Measurements from ENCODE around the gene PTN.

Gene PTN, protein sequence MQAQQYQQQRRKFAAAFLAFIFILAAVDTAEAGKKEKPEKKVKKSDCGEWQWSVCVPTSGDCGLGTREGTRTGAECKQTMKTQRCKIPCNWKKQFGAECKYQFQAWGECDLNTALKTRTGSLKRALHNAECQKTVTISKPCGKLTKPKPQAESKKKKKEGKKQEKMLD

DNA sequence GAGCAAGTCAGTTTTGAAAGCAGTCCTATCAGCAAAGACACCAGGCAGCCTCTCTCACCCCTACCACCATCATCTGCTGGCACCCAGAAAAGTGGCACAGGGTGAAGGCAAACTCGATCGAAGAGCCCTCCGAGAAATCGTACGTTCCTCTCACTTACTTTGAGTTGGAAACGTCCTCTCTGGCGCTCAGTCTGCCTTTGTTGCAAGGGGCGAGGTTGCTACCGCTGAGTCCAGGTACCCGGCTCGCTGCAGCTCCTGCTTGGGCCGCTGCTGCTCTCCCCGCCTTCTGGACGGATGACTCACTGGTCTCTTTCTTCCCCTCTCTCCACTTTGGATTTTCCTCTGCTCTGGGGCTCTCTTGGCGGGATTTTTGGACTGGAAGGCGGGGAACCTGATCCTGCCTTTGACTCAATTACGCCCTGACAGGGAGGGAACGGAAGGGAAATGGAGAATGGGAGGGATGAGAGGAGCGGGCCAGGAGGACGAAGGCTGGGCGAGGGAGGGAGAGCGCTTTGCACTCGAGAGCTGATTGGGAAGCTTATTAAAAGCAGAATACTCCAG lies at the start of gene PTN:
PTN (minus strand) TSS at position 453 of the 561 bp plus-strand sequence. CDS start 88,760 bp downstream, outside the sequence.
- DNase-seq, result no peak

DNA sequence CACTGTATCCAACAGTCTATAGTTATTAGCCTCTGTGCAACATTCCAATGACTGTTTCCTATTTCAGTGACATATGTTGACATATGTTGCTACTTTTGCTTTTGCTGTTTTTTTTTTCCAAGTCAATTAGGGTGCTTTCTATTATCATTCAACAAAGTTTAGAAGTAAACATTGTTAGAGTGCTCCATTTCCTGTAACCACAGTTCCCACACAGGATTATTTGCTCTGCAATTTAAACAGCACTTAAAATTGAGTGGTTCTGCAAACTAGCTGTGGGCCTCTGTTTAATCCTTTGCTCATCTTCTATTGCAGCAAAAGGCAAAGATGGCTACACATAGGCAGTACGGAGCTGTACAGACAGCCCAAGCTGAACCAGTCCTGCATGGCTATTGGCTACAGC lies 46.5 kb upstream of the PTN start:
- DNase-seq, result no peak

DNA sequence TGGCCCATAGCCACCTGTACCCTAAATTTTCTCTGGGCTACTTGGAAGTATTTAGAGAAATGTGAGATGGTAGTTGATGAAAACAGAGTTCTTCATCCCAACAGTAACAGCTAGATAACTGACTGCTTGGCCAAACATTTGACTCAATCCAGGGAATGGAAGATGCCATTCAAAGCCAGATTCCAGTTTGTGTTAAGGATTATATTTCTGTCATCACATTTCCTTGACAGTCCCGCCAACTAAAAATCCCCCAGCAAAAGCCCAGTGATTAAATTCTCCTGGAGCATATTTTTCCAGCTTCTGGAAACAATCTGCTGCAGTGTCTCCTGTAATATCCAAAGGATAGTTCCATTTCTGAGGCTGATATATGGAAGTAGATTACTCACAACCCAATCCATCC lies 45.4 kb upstream of the PTN start:
- DNase-seq, result no peak

DNA sequence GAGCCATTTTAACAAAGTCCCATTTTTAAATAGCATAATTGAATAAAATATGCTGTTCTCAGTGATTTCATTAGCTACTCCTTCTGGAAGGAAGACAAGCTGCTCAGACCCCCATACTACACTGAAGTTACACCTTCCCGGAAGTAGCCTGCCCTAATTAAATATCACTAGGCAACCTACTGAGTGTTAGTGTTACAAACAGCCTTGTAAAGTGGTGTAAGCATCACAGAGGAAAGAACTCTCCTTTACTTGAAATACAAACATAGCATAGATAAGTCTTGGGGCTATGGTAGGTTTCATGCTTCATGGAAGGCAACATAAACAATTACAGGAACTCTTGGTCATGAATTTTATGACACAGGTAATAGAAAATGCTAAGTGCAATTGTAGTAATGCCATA lies 43.4 kb upstream of the PTN start:
- no peak for DNase-seq

DNA sequence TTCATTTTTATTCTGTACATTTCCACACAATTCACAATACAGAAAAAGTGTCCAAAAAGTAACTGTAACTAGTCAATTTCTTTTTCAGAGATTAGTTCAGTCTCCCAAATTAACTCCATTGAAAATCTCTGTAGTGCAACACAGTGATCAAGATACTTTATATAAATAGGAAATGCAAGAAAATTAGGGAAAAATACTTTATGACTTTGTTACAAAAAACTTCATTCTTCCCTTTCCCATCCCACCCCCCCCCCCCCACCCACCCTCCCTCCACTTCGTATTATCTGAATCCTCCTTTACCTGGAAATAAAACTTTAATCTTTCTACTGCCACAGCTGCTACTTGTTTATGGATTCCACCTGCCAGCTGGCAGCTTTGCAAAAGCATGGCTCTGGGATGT lies 37.5 kb upstream of the PTN start:
- DNase-seq, result no peak

DNA sequence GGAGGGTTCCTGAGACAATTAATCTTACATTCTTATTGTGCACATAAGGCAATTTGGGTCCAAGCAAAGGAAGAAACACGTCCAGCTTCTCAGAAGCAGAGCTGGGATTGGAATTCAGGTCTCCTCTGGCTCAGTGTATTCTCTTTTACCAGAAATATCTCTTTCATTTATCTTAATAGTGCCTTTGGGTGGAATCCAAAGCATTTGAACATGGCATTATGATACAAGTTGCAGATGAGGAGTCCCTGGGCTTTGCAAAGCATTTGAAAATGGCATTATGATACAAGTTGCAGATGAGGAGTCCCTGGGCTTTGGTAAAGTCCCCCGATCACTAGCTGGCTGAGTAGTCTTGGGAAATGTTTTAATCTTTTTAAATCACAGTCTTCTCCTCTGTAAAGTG lies 30.0 kb upstream of the PTN start:
- no peak for DNase-seq

DNA sequence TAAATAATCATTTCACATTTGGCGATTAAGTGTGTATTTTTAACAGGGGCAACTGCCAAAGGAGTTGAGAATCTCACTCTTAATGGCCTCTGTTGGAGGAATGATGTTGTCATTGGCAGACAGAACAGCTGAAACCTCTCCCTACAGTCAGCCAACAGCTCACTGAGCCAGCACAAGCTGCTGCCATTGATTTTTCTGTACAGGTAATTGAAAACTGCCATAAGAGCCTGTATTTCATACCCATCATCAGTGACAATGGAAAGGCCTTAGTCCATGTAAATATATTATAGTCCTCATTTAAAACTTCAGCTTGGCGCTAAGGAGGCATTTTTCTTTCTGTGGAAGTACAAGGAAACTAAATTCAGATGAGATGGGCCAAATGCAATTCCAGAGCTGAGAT lies 28.1 kb upstream of the PTN start:
- DNase-seq, result no peak

DNA sequence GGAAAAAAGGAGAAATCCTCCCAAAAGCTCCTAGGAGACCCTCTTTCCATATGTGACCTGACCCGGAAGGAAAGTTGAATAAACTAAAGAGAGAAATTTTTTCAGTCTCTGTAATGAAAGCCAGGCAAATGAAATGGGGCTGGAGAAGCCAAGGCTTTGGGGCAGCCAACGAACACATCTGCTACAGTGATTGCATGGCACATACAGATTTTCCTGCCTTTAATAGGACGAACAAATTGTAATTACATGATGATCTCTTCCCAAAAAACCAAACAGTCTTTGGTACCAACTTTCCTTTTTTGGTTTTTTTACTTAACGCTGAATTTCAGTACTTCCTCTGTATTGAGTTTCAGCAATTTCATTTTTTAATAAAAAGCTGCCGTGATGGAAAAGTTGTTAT lies 23.5 kb upstream of the PTN start:
- no peak for DNase-seq

DNA sequence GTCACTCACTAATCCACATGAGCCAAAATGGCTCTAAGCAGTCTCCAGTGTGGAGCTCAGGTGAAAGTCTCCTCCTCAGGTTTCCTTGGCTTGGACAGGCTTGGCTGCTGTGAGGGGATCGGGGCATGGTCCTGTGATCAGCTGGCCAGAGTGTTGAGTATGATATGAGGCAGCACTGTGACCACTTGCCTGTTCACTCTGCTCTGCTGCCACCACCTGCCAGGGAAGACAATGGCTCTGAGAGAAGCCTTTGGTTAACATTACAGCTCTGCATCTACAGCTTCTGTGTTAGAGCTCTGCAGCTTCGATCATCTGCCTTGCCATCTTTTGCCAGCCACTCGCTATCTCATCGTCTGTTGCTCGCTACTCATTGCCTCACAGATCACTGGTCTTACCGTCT lies 20.1 kb upstream of the PTN start:
- DNase-seq, result no peak

DNA sequence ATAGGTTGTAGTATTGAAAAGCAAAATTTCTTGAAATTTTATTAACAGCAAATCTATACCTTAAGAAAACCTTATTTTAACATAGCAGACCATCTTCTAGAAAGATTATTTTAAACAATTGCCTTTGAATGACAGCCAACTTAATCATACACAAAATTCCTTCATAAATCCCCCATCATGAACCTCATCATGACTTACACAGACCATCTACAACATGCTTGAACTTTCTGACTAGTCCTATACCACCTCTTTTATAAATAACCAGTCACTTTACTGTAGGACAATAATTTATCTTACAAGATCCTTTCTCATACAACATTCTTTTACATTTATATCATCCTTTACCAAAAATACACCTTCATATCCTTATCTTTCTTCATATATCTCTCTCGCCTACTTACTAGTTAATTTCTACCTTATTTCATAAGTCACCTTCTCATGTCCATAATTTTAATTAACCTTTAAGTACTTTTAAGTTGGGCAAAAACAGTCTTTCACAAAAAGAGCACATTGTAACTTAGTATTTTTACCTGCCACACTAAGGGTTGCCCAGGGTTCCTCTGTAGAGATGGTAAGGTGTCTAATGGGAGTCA lies 16.6 kb upstream of the PTN start:
- DNase-seq, result no peak

DNA sequence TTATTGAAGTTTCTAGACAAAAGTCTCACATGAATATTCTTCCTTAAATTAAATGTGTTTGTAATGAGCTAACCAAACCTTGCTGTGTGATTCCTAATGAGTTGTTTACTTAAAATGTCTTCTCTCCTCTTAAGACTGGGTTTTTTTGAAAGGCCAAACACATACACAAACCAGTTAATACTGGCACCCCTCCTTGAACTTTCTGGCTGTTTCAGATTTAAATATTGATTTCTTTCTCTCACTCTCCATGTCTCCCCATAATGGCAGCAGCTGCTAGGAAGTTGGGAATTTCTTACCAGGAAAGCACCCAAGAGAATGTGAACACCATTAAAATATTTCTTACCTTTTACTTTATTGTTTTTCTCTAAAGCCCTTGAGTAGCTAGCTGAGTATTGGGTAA lies 11.4 kb upstream of the PTN start:
- no peak for DNase-seq

DNA sequence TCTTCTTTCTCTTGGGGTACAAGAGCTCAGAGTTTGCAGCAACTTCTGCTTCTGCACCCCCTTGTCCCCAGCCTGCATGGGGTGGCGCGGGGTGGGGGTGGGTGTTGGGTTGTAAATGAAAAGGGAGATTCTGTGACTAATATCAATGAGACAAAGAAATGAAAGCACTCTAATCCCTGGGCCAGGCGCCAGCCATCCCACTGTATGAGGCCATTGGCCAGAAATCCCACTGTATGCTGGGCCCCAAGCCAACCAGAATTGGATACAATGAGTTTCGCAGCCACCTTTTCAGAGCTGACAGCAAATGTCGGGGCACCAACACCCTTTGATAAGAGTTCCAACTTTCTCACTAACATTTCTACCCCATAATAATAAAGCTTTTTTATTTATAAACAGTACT lies 10.9 kb upstream of the PTN start:
- no peak for DNase-seq

DNA sequence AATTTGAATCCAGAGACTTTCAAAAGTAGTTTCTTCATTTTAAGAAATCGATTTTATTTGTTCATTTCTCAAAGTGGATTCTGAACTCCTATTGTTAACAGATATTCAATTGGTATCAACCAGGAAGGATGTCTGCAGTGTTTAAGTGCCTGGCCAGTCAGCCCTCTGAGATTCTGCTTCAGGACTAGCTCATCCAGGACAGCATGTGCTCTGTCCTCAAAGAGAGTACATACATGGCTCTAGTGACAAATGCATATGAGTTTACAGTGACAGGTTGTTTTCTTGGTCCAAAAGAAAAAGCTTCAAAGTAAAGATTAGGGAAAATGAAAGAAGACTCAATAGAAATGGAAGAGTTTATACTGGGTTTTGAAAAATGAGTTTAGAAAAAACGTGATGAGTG lies 8.4 kb upstream of the PTN start:
- DNase-seq, result no peak

DNA sequence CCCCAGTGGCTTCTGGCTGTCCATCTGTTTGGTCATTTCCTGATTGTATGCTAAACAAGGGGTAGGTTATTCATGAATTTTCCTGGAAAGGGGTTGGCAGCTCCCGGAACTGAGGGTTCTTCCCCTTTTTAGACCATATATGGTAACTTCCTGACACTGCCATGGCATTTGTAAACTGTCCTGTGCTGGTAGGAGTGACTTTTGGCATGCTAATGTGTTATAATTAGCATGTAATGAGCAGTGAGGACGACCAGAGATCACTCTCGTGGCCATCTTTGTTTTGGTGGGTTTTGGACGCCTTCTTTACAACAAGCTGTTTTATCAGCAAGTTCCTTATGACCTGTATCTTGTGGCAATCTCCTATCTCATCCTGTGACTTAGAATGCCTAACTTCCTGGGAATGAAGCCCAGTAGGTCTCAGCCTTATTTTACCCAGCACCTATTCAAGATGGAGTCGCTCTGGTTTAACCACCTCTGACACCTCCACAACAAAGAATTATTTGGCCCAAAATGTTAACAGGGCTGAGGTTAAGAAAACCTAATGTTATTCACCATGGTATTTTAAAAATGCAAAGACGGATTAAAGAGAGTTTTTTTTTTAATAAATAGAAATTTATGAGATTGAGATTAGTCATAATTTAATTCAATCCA lies 2.4 kb upstream of the PTN start:
- no peak for DNase-seq

DNA sequence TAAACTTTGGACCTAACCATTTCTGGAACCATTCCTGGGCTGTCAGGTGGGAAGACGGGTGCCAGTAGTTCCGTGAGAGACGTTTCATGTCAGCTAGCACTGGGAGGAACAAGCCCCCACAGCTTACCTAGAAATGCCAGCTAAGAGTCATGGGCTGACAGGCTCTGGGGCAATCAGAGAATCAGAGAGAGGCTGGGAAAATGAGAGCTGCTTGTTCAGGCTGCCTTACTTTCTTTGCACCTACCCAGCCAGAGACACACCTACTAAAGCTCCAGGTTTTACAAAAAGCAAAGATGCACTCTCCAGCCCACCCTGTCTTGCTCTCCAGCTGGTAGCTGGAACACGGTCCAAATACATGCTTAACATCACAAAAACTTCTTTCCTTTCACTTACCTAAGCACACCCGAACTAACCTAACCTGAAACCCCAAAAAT lies 688 bp downstream of the PTN start:
- no peak for DNase-seq

DNA sequence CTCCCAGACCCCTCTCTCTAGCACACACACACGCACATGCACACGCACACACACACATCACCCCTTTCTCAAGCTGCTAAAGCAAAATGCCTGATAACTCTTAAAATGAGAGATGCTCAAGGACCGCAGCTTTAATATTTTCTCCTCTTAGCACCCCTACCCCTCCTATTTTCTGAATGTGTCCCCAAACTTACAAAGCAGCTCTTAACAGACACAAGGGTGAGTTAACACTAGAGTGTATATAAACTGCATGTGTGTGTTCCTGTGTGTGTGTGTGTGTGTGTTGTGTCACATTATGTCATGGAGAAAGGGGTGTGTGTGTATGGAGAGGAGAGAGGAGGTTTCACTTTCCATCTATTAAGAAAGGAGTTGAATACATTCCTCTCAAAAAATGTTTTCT lies 1.3 kb downstream of the PTN start:
- no peak for DNase-seq

DNA sequence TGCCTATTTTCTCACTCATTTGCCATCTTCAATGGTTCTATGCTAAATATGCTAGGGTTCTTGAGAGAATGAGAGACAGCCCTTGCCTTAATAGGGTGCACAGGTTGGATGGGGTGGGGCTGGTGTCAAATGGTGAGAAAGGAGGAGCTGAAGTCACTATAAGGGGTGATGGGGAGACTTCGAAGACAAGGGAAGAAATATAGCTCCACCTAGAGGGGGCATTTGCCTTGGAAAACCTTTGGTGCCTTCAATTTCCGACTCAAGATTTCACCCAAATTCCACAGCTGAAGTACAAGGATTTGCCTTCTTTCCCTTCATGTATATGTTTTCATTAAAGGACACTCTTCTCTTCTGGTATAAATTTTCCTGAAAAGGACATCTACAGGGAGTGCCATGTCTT lies 5.6 kb downstream of the PTN start:
- no peak for DNase-seq

DNA sequence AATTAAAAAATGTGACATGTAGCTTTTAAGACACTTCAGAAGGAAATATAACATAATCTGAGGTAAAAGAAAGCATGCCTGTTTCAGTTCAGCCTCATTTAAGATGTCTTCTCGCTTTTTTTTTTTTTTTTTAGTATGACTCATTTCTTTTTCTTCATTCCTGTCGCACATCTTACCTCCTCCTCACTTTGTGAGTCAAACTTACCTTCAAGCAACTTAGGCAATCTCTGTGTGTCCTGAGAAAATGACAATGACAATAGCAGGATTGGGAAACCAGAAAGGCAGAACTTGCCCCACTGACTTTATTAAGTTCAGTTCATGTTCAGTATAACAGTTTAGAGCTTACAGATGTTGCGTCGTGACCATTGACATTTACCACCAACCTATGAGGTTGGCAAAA lies 7.7 kb downstream of the PTN start:
- DNase-seq, result no peak

DNA sequence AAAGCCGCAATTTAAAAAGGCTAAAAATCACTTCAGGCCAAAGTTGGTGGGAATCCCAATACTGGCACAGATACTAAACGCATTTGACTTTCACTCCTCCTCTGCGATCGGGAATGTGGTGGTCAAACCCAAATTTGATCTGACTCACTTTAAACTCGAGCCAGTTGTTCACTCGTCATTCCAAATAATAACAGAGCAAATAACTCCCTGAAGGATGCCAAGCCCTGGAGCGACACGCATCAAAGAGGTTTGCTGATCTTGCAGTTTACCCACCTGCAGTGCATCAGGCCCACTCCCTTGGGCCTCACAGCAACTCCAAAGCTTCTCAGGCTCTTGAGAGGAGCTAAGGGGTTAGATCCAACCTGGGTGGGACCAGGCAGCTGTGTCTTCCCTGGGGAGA lies 12.2 kb downstream of the PTN start:
- DNase-seq, result no peak

DNA sequence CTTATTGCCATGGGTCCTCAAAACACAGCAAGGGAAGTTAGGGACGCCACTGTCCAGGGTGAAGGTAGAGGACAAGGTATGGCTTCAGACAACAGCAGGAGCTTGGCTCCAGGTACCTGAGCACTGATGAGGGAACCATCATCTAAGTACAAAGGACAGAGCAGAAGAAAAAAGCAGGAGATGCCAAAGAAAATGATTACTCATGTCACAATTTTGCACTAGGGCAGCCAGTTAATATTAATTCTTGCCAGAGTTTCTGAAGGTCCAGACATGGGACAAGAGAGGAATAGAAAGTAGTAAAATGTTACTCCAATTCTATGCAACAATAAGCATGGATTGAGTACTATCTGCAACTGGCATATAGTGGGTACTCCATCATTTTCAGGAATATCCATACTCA lies 14.1 kb downstream of the PTN start:
- DNase-seq, result no peak

DNA sequence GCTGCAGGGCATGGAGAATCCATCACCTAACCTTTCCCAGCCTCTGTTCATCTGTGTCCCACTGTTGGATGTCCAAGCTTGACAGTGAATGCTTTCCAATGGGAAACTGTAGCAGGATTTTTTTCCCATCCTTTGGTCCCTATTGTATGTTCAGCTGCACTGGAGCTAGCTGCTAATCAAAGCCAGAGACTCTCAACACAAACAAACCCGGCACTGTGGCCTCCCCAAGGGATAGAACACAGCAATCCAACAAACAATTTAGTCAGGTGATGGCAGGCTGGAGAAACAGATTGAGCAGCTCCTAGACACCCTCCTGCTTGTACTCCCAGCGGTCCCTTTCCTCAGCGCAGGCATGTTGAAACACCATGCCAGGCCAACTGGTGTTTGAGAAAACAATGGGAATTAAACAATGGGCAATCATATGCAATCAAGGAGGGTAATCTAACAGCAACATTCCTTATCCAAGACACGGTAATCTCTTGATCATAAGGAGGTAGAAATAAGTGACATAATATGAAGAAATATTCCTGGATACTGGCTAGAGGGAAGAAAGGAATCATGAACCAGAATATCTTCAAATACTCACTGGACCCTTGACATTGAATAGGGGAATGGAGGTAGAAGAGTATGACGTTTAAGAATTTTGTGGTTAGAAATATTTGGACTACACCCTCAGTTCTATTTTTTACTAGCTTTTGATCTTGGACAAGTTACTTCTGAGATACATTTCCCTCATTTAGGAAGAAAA lies 15.0 kb downstream of the PTN start:
- no peak for DNase-seq

DNA sequence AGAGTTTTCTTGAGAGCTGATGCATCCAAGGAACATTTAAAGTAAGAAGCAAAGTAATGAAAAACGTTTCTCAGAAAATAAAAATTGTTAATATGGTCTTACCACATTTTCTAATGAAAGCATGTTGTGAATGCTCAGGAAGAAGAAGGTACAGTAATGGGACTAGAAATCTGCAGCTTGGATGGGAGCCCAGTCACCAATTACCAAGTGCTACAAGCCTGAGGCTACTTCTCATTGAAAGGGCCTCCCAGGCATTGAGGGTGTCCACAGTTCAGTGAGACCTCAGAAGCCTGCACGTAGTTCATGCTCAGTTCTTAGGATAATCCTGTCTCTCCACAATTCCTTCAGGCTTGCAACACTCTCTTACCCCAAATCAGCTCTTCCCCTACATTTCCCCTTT lies 17.6 kb downstream of the PTN start:
- no peak for DNase-seq

DNA sequence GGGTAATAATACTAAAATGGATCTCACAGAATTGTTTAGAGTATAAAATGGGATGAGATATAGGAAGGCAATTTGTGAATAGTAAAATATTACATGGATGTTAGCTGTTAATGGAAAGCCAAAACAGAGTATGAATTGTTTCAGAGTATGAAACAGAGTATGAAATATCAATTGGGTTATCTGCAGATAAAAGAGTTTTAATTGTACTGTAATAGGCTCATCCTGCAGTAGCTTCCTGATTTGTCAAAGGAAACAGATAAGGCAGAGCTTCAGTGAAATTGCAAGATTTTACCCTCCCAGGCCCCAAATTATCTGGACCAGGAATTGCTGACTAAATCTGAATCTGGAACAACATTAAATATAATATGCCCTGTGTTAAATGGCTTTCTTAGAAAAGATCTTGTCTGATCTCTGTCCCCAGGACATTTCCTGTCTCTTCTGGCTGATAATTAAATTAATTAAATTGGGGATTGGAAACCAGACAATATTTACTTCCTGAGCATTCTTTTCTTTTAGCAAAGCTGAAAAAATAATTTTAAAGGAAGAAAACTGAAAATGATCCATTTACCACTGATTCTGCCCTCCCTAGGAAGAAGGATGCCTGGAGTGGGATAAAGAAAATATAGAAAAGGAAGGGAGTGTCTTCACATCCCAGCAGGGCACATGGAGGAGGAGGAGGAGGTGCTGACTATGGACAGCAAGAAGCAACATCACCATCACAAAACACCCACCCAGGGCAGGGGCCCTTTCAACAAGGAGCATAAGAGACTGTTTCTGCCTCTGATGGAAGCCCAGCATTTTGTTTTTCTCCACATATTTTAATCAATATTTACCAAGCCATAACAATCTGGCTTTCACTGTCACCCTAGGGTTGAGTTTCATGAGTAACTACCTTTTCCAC lies 18.5 kb downstream of the PTN start:
- DNase-seq, result no peak

Measured in stimulated activated CD4-positive, alpha-beta T cell treated with anti-CD3 and anti-CD28 coated beads, Interleukin-4, amount 100 ng/mL, for 1 hour (primary cell).